Effector memory CD4-positive, alpha-beta T cell (primary cell): Measurements from ENCODE around the gene PGGHG.
A peak's percentile ranks its signal among the peaks of the same experiment; 100 is the strongest.

Experiments
- DNase-seq, 3 donors: peaks; one replicate each; pipeline ENCODE4 v3.0.0-alpha.2; 2020
- H3K27ac ChIP-seq: 2 replicates; pipeline ENCODE4 v1.7.0; 2013; ENCODE audit warnings: mild to moderate bottlenecking, low read length, moderate library complexity; ENCODE audit not compliant: insufficient read depth, poor library complexity, severe bottlenecking
- H3K27me3 ChIP-seq: replicated peaks from 2 replicates; pipeline ENCODE4 v1.7.0; 2013; ENCODE audit warnings: mild to moderate bottlenecking, low read length; ENCODE audit not compliant: insufficient read depth, control insufficient read depth, poor library complexity, severe bottlenecking
- H3K36me3 ChIP-seq: 2 replicates; pipeline ENCODE4 v1.7.0; 2013; ENCODE audit warnings: mild to moderate bottlenecking, low read length, moderate library complexity; ENCODE audit not compliant: control insufficient read depth, insufficient read depth
- H3K4me1 ChIP-seq: 2 replicates; pipeline ENCODE4 v1.7.0; 2013; ENCODE audit warnings: low read length, mild to moderate bottlenecking; ENCODE audit not compliant: control insufficient read depth, insufficient read depth, poor library complexity, severe bottlenecking
- H3K4me3 ChIP-seq: 2 replicates; pipeline ENCODE4 v1.7.0; 2013; ENCODE audit warnings: low read length, low read depth, mild to moderate bottlenecking; ENCODE audit not compliant: insufficient read depth, poor library complexity, severe bottlenecking
- H3K9me3 ChIP-seq: 2 replicates; pipeline ENCODE4 v1.7.0; 2013; ENCODE audit warnings: mild to moderate bottlenecking, low read length, moderate library complexity; ENCODE audit not compliant: control insufficient read depth

The PGGHG gene

DNA sequence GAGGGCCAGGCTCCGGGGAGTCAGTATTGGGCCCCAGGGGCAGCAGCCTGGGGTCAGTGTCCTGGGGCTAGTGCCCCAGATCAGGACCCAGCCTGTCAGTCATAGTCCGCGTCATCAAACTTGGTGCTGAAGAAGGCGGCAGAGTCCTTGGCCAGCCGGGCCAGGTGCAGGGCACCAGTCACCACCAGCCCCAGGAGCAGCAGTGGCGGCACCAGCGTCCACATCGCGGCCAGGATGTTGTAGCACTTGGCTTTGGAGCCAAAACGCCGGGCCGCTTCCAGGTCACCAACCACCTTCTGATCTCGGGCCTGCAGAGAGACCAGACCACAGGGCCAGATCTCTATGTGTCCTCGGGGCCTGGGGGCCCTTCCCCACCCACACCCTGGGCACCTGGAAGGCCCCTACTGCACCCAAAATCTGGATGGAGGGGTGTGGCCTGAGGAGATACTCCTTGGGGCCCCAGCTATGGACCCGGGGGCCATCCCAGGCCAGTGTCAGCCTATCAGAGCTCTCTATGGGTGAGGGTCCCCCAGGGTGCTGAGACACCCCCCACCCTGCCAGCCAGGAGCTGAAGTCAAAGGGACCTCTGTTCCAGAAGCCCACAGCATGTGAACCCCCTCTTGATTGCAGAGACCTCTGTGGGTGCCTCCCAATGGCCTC lies 9.6 kb downstream of the PGGHG start:
- peaks cover 17% of the 10 kb centered on the region for H3K4me1 ChIP-seq
- H3K36me3 ChIP-seq: peaks cover 8% of the 10 kb centered on the region
- DNase-seq: no peak
- no peaks in the 10 kb centered on the region for H3K9me3 ChIP-seq
- H3K4me3 ChIP-seq: no peak overlapping the region
- no peak overlapping the region for H3K27ac ChIP-seq
- H3K27me3 ChIP-seq: no peaks in the 10 kb centered on the region

DNA sequence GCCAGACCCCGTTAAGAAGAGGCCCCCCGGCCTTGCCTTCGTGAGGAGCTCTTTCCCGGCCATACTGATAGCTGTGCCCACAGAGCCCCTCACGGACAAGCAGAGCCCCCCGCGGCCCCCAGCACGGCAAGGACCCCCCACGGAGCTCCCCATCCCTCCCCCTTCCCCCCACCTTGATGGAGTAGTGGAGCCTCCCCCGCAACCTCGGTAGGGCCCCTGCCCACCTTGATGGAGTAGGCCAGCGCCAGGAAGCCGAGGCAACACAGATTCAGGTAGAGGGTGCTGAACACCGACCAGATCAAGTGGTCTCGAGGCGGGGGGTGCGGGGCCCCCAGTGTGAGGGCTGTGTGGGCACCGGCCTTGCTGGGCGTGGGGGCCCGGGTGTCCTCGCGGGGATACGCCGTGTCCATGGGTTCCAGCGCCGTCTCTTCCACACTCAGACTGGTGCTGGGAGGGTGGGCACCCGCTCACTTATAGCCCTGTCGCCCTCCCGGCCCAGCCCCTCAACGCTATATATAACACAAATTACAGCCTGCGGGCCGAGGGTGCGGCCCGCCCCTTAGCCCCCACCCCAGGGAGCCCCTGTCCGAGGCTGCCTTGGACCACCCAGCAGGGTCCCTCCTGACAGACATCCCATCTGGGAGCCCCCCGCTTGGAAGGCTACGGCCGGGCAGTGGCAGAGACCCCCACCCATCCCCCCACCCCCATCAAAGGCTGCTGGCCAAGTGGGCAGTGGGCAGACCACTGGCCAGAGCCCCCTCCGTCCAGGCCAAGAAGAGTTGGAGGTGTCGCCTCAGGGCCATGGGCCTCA lies 10.4 kb downstream of the PGGHG start, which contains the start of gene IFITM5:
TSS of gene IFITM5 (minus strand) at position 446 of the 811 bp plus-strand sequence. CDS start at position 410, 36 bp downstream.
- Histone ChIP-seq H3K9me3 (no peaks in the 10 kb centered on the region), H3K27me3 (no peaks in the 10 kb centered on the region), H3K36me3 (peaks cover under 1% of the 10 kb centered on the region), H3K27ac (no peak within 1 kb of the TSS), H3K4me1 (peaks cover 17% of the 10 kb centered on the region), H3K4me3 (no peak within 1 kb of the TSS)
- no peak for DNase-seq

DNA sequence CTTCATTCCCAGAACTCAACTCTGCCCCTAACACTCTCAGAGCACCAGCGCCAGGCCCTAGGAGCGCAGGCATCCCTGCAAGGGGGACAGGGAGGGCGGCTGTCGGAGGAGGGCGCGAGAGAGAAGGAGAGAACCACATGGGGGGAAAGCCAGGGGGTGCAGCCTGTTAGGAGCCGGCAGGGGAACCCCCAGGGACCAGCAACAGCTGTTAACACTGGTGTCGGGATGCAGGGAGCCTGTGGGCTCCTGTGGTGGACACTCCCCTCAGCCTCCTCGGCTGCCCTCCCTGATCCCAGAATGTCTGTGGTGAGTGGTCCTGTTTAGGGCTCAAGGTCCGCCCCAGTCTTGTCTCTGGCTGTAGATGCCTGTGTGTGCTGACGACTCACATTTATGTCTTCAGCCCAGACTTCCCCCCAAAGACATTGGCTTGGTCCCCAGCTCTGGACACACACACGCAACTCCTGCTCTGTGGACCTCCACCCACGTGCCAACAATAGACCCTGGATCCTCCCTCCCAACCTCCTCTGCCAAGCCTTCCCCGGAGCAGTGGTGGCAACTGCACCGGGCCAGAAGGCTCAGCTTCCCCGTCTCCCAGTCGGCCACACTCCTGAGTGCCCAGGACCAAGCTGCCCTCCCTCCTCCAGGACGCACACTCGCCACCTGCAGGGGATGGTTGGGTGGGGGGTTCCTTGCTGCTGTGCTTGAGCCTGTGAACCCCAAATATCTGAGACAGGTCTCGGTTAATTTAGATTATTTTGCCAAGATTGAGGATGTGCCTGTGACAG lies 11.2 kb downstream of the PGGHG start:
- Histone ChIP-seq H3K4me3 (no peak overlapping the region), H3K36me3 (no peaks in the 10 kb centered on the region), H3K27me3 (no peaks in the 10 kb centered on the region), H3K9me3 (no peaks in the 10 kb centered on the region), H3K4me1 (peaks cover 21% of the 10 kb centered on the region), H3K27ac (no peak overlapping the region)
- no peak for DNase-seq

DNA sequence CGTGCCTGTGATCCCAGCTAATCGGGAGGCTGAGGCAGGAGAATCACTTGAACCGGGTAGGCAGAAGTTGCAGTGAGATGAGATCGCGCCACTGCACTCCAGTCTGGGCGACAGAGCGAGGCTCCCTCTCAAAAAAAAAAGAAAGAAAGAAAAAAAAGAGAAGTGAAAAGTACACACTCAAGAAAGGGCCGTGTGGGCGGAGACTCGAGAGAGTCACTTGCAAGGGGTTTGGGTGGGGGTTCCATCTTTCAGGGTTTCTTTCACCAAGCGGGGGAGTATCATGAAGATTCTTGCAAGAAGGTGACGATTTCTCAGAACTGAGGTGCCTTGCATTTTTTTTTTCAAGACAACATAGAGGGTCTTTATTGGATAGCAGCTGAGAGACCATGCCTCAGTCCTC lies 14.4 kb downstream of the PGGHG start:
- no peak for DNase-seq
- H3K36me3 ChIP-seq: no peaks in the 10 kb centered on the region
- no peaks in the 10 kb centered on the region for H3K27me3 ChIP-seq
- H3K9me3 ChIP-seq: no peaks in the 10 kb centered on the region
- H3K27ac ChIP-seq: no peak overlapping the region
- H3K4me3 ChIP-seq: no peak overlapping the region
- H3K4me1 ChIP-seq: peaks cover 20% of the 10 kb centered on the region

DNA sequence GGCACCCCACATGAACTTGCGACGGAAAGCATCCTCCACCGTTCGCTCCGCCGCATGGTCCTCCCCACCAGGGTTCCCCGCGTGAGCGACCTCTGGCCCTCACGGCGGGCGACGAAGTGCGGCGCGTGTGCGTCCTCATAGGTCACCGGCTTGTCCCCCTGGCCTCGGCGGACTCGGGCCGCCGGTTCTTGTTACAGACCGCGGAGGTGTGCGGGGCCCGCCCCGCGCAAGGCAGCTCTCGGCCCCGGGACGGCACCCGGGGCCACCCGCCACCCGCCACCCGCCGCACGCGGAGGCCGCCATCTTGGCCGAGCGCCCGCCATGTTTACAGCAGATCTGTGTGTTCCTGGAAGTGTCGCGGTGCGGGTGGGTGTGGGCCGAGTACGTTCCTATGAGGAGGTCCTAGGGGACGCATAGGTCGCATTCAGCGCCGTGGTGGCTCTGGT lies 15.2 kb downstream of the PGGHG start:
- no peaks in the 10 kb centered on the region for H3K27me3 ChIP-seq
- H3K4me3 ChIP-seq: no peak overlapping the region
- H3K27ac ChIP-seq: no peak overlapping the region
- H3K4me1 ChIP-seq: peaks cover 20% of the 10 kb centered on the region
- DNase-seq: no peak
- no peaks in the 10 kb centered on the region for H3K9me3 ChIP-seq
- H3K36me3 ChIP-seq: no peaks in the 10 kb centered on the region

DNA sequence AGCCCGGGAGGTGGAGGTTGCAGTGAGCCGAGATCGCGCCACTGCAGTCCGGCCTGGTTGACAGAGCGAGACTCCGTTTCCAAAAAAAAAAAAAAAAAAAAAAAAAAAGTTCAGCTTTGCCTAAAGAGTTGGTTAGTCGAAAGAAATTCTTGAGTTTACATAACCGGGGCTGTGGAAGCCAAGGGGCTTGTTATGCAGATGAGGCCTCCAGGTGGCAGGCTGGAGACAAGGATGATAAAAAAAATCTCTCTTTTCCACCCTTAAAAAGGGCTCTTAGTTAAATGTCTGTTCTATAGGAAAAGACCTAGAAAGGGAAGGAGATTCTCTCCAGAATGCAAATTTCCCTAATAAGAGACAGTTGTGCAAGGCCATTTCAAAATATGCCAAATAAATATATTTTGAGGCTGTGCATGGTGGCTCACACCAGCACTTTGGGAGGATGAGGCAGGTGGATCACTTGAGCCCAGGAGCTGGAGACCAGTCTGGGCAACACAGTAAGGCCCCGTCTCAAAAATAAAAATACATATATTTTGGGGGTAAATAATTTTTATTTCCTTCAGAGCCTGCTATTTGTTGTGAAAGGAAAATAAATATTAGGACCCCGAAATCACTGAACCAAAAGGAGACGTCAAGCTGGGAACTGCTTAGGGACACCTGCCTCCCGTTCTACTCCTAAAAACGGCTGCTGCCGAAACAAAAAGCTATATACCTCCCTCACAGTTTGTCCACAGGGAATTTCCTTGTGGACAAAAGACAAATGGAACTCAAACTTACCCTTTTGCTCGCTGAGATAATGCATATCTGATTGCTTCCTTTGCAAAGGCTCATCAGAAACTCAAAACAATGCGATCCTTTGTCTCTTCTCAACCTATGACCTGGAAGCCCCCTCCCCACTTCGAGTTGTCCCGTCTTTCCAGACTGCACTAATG lies 16.3 kb downstream of the PGGHG start:
- H3K27me3 ChIP-seq: no peaks in the 10 kb centered on the region
- no peak overlapping the region for H3K27ac ChIP-seq
- H3K36me3 ChIP-seq: no peaks in the 10 kb centered on the region
- DNase-seq: peak in 1 of 3 donors; percentile 63
- no peak overlapping the region for H3K4me3 ChIP-seq
- peaks cover 23% of the 10 kb centered on the region for H3K4me1 ChIP-seq
- H3K9me3 ChIP-seq: no peaks in the 10 kb centered on the region

DNA sequence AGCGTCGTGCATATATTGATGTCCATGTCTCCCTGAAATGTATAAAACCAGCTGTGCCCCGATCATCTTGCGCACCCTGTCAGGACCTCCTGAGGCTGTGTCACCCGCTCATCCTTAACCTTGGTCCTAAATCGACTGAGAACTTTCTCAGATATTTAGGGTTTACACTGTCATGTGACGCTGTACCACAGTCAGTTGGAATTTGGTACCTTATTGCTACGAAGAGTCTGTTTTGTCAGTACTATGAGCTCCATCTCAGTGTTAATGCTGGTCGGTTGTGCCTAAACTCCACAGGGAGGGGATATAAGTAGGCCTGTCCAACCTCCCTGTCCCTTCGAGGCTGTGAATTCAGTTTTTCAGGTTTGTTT lies 16.9 kb downstream of the PGGHG start:
- Histone ChIP-seq H3K27me3 (no peaks in the 10 kb centered on the region), H3K36me3 (no peaks in the 10 kb centered on the region), H3K4me3 (no peak overlapping the region), H3K9me3 (no peaks in the 10 kb centered on the region), H3K4me1 (peaks cover 23% of the 10 kb centered on the region), H3K27ac (no peak overlapping the region)
- no peak for DNase-seq

DNA sequence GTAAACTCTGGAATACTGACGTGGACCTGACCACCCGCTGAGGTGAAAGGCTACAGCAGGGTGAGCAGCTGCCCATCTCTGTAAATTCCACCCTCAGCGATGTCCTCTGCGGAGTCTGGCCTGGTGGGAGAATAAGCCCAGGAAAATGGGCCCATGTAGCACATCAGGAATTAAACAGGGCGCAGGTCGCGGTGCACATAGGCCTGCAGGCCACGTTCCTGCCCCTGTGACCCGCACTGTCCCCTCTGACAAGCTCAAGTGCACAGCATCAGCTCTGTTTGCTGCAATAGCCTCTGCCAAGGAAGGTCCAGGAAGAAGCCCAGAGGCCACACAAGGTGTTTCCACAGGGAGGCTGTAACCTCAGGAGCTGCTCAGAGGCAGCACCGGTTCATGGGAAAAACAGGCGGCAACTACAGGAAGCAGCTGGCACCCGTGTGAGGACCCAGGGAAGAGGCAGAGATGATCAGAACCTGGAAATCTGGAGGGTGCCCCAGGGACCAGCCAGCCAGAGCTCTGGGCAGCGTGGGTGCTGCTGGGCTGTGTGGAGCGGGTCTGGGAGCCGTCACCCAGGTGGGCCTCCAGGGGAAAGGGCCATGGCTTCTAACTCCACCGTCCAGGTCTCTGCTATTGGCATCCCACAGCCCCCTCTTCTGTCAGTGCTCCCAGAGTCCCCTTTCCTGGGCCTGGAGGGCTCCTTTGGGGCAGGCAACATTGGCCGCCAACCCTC lies 17.9 kb downstream of the PGGHG start:
- peak overlapping the region; percentile 78 for H3K27ac ChIP-seq
- H3K4me1 ChIP-seq: peaks cover 24% of the 10 kb centered on the region
- DNase-seq: no peak

More for the DNA sequence above, 17.9 kb downstream of the PGGHG start:
- H3K36me3 ChIP-seq: no peaks in the 10 kb centered on the region
- no peak overlapping the region for H3K4me3 ChIP-seq
- no peaks in the 10 kb centered on the region for H3K27me3 ChIP-seq
- H3K9me3 ChIP-seq: no peaks in the 10 kb centered on the region
